Measurements from ENCODE around the gene GABBR1.

Gene GABBR1

DNA sequence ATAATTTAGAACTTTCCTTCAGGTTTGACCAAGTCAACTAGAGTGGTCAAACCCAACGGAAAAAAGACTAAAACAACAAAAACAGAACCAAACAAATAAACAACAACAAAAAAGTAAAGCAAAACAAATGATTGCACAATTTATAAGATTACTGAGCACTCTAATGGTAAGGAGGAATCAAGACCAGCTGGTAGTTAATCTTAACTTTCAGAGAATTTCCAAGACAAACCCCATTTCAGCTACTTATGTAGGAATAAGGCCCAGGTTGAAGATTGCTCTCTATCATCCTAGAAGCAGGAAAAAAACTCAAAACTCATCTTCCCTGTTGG is 107.7 kb downstream of the GABBR1 start:
- in situ Hi-C loops (cut with HindIII; ENCODE audit: low sequenced_read_pairs), result no loop called here
- TF ChIP-seq, protein P1, sequence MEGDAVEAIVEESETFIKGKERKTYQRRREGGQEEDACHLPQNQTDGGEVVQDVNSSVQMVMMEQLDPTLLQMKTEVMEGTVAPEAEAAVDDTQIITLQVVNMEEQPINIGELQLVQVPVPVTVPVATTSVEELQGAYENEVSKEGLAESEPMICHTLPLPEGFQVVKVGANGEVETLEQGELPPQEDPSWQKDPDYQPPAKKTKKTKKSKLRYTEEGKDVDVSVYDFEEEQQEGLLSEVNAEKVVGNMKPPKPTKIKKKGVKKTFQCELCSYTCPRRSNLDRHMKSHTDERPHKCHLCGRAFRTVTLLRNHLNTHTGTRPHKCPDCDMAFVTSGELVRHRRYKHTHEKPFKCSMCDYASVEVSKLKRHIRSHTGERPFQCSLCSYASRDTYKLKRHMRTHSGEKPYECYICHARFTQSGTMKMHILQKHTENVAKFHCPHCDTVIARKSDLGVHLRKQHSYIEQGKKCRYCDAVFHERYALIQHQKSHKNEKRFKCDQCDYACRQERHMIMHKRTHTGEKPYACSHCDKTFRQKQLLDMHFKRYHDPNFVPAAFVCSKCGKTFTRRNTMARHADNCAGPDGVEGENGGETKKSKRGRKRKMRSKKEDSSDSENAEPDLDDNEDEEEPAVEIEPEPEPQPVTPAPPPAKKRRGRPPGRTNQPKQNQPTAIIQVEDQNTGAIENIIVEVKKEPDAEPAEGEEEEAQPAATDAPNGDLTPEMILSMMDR (IDR thresholded peaks at IDR 0.05; ENCODE audit: low read depth, low read length), result no peak
- DNase-seq (ENCODE audit: low read depth, low spot score), result no peak
- no peak overlapping the region for H3K4me3 ChIP-seq (ENCODE audit: low read depth, low read length)

DNA sequence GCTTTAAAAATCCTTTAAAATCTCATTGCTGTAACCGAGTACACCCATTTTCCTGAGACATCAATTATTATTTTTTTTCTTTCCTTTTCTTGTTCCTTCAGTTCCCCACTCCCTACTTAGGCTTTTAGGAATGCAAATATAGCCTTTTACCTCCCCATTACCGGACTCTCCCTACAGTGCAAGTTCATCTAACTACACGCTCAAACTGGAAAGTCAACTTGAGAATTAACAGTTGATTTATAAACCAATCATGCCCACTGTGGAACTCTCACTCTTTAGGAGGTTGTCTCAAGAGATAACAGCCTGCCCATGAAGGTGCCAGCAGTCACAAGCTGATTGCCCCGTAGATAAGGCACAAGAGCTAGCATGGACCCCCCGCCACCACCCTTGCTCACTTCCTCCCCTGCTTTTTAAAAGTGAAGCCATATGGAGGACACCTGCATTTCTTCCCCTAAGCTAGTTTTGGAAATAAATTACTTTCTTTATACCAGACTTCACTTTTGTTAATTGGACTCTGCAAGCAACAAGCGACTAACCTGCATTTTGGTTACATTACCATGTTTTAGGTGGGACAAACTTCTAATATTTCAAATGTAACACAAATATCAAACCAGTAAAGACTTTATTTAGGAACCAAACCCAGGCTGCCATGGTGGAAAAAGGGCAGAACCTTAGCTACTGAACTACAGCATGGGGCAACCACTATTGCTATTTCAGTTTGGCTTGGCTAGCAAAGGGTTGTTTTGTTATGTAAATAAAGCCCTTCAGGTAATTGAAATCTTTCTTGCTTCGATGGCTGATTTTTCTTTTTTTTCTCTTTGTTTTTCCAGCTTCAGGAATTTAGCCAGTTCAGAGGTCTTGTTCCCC is 108.3 kb downstream of the GABBR1 start:
- TF ChIP-seq, protein P1 (IDR thresholded peaks at IDR 0.05; ENCODE audit: low read depth, low read length), result no peak

DNA sequence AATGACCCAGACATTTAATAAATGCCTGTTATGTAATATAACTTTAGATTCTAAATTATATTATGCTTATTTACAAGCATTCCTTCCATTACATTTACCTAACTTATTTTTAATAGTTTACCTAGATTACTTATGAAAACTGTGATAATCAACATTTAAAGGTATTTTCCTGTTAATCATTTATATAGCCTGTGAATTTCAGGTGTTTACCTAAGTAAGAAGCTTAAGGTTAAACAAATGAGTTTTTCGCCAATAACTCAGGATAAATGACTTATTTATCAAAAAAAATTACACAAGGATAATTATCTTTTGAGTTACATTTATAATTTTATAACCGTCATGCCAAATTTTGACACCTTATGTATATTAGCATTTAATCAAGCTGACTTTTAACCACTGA is 108.9 kb downstream of the GABBR1 start:
- no peak overlapping the region for H3K4me3 ChIP-seq (ENCODE audit: low read depth, low read length)
- in situ Hi-C loops (cut with HindIII; ENCODE audit: low sequenced_read_pairs), result no loop called here
- TF ChIP-seq, protein P1 (IDR thresholded peaks at IDR 0.05; ENCODE audit: low read depth, low read length), result no peak
- DNase-seq (ENCODE audit: low read depth, low spot score), result no peak

More for the DNA sequence above, 108.3 kb downstream of the GABBR1 start:
- no peak for DNase-seq (ENCODE audit: low read depth, low spot score)
- H3K4me3 ChIP-seq (ENCODE audit: low read depth, low read length), result no peak overlapping the region
- in situ Hi-C loops (cut with HindIII; ENCODE audit: low sequenced_read_pairs), result no loop called here

DNA sequence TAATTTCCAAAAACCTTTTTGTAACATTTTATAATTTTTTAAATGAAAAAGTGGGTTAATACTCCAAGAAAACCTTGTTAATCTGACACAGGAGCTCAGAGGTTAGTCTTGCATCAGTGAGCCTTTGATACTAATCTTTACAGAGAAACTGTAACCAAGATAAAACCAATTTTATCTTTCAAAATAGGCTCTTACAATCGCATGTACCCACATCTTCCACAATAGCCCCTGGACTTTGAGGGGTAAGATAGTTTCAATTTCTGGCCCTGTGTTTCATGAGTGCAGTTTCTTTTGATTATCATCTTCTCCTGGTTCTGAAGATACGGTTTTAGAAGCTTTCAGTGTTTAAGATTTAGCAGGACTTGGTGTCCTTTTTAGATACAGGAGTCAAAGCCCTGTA is 110.8 kb downstream of the GABBR1 start:
- DNase-seq (ENCODE audit: low read depth, low spot score), result no peak
- TF ChIP-seq, protein P1 (IDR thresholded peaks at IDR 0.05; ENCODE audit: low read depth, low read length), result no peak
- no peak overlapping the region for H3K4me3 ChIP-seq (ENCODE audit: low read depth, low read length)
- in situ Hi-C loops (cut with HindIII; ENCODE audit: low sequenced_read_pairs), result no loop called here

DNA sequence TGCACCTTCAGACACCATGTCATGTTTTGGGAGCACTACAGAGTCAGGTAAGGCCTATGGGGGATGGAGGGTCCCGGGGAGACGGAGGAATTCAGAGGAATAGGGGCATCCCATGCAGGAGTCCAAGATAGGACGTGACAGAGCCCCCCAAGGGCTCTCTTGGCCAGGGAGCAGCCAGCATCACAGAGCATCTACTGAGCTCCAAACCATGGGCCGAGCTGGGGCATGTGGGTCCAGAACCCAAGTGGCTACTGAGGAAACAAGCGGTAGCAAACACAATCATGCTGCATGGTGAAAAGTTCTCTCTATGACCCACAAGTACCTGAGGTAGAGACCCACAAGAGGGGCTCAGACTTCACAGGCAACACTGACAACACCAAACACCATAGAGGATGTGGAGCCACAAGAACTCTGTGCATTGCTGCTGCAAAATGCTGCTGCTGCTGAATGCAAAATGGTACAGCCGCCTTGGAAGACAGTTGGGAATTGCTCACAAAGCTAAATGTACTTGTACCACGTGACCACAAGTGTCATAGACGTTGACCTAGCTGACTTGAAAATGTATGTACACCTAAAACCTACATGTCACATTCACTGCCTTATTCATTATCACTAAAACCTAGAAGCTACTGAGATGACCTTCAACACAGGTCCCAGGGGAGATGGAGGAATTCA is 111.8 kb downstream of the GABBR1 start:
- TF ChIP-seq, protein P1 (IDR thresholded peaks at IDR 0.05; ENCODE audit: low read depth, low read length), result no peak
- in situ Hi-C loops (cut with HindIII; ENCODE audit: low sequenced_read_pairs), result no loop called here
- no peak overlapping the region for H3K4me3 ChIP-seq (ENCODE audit: low read depth, low read length)
- DNase-seq (ENCODE audit: low read depth, low spot score), result no peak

DNA sequence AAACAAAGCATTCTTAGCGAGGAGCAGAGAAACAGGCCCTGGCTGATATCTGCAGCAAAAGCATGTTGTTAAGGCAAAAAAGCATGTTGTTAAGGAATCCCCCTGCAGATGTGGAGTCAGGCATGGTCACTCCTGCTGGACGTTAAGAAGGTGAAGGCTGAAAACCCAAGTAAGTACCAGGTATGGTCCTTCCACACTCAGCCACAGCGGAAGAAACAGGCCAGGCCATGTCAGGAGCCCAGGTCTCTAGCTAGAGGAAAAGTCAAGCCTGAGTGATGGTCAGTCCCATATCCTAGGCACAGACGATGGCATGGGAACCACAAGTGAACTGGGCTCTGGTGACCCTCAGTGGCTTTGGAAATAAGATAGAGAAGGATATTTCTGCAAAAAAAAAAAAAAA is 112.8 kb downstream of the GABBR1 start:
- in situ Hi-C loops (cut with HindIII; ENCODE audit: low sequenced_read_pairs), result no loop called here
- no peak overlapping the region for H3K4me3 ChIP-seq (ENCODE audit: low read depth, low read length)
- TF ChIP-seq, protein P1 (IDR thresholded peaks at IDR 0.05; ENCODE audit: low read depth, low read length), result no peak
- DNase-seq (ENCODE audit: low read depth, low spot score), result no peak

Measured in astrocyte of the spinal cord (primary cell).